HuH-7.5 (cell line): ENCODE measurements around the gene TMC8.

ENCODE experiments used
- DNase-seq: peaks from one replicate; pipeline ENCODE4 v3.0.0; 2011; ENCODE audit warnings: low spot score

Gene TMC8

DNA sequence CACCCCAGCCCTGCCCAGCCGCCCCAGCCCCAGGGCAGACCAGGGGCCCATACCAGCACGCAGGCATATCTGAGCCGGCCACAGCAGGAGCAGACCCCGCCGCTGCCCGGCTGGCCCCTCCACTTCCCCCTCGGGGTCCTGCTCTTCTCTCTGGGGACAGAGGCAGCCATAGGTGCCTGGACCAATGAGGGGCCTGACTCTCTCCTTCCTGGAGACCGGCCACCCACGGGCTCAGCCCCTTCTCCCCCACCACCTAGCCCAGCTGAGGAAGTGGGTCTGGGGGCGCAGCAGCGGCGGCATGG, 5.8 kb upstream of the TMC8 start:
- no peak for DNase-seq

DNA sequence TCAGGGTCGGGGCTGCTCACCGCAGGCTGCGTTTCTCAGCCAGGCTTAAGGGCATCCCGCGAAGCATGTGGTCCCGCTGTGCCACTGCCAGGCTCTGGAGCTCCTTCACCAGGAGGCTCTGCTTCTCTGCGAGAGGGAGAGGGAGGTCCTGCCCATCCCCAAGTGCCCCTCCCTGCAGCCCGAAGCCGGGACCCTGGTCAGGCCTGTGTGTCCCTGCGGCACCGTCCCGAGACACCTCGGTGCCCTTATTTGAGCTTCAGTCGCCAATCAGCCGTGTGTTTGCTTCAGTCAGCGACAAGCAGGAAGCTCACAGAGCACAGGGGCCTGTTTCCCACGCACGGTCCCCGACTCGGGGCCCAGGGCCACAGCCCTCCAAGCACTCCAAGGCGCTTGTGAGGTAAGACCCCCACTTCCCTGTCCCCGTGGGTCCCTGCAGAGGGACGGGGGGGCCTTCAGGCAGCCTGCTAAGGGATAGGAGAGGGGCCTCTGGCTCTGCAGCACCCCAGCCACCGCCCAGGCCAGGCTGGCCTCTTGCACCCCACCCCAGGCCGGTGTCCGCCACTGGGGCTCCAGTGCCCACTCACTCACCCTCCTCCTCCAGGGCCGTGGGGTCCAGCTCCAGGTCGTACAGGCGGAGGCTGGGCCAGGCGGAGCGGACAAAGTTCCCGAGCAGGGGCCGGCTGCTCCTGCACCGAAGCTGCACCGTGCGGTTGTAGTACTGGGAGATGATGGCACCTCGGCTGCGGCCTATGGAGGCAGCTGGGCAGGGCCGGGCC, 5.2 kb upstream of the TMC8 start:
- no peak for DNase-seq

DNA sequence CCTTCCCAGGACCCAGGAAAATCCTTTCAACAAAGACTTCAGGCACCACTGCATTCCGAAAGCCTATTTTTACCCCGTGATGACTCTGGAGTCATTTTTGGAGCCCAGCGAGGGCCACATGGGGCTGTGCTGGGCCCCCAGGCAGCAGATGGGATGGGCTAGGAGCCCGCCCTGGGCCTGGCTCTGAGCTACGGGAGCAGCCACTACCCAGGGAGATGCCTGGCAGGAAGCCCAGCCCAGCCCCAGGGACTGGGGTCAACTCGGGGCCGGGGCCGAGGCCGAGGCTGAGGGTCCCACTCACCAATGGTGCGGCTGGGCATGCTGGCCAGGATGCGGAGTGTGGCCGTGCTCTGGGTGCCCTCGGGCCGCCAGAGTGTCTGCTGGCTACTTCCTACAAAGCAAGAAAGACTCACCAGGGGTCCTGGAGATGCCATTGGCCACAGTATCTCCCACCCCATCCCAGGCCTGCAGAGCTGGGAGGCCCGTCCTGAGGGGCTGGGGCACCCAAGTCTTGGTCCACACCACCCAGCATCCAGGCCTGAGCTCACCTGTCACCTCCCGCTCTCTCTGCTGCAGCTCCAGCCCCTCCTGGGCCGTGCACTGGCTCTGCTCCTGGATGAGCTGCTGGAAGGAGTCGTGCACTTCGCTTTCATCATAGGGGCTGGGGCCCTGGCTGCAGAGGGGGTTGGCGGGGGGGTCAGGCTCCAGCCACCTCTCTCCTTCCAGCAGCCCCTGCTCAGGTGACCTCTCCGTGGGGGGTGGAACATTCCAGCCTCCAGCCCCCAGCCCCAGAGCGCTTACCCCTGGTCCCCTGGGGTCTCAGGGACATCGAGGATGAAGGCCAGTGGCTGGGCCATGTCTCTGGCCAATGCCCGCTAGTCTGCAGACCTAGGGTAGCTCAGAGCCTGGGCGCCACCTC, 4.3 kb upstream of the TMC8 start:
- no peak for DNase-seq

DNA sequence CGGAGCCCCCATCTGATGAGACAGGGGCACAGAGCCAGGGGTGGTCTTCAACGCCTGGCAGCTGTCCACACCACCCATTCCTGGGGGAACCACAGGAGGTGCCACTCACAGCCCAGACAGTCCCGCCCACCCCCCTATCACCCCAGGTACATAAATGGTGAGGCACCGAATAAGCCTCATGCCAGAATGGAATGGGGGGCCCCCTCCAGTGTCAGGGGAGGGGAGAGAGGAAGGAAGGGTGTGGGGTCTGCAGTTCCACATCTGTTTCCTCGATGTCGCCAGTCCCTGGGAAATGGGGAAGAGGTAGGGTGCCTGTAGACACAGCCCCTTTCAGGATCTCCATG, 3.7 kb upstream of the TMC8 start:
- DNase-seq, result no peak

DNA sequence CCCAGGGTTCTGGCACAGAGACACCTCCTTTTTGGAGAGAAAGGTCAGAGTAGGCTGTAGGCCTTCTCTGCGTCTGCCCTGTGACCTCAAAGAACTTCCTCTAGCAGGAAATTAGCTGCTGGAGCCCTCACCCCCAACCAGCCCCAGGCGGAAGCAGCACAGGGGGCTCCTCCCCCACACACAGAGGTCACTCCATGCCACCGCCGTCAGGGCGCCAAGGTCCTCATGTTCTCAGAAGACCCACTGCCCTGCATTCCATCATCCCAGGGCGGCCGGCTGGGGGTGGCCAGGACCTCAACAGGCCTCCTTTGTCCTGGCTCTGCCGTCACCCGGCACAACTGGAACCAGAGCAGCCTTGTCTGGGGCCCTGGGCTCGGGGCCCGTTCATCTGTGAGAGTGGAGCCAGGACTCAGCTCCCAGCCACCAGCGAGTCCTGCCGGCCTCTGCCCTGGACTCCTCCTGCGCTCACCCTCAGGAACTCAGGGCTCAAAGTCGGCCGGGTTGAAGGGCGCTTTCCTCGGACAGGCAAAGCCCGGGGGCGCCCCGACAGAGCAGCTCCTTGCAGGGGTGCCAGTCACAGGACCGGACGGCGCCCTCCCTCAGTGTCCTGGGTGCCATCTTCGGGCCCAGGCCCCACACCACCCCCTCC, 3.2 kb upstream of the TMC8 start:
- peak; percentile 62 for DNase-seq

DNA sequence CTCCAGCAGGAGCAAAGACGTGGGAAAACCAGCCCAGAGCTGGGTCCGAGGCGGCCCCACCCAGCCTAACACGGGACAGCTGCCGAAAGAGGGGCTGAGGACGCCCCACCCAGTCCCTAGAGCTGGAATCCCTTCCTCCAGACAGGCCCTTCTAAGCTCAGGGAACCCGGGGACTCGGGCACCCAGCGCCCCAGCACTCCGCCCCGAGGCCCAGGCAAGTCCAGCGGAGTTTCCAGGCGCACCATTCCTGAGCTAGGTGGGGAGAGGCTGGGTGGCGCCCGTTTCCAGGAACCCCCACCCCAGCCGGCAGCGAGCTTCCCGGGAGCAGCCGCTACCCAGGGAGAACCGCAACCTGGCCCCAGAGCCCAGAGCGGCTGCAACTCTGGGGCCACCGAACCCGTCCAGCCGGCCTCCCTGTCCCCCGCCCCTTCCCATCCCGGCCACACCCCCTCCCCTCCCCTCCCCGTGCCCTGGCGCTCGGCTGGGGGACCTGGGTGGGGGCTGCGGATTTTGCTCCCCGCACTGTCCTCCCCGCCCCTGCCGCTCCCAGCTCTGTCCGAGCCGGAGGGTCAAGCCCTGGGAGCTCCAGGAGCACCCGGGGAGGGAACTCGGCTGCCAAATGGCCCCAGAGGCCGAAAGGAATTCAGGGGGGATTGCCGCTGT, 2.6 kb upstream of the TMC8 start:
- DNase-seq, result peak; percentile 68

DNA sequence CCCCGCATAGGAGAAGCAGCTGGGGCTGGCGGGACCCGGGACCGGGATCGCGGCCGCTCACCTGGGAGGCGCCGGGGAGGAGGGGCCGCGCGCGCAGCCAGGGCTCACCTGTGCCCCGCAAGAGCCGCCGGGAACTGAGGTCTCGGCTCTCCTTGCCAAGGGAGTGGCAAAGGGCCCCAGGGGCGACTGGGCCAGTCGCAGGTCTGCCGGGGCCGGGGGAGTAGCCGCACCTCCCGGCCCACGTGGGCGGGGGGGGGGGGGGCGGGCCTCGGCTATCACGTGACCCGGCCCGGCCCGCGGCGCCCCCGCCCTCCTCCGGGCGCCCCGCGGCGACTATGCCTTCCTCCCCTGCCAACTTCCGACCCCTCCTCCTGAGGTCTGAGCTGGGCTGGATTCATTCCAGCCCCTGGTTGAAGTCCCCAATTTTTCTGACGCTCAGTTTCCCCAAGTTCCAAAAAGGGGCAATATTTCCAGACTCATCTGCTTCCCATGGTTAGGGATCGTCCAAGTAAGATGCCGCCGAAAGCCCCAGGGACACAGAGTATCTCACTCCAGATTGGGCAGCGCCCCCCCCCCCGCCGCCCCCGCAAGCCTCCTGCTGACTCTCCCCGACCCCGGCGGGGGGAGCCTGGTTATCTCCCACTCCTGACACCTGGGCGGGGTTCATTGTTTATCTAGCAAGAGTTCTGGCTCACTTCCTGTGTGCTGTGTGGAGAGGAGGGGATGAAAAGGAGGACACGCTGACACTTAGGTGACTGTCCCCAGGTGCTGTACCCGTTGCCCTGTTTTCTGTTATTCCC, 1.8 kb upstream of the TMC8 start, which contains the start of gene TMC6:
Gene TMC6 (minus strand): TSS at position 205 of the 800 bp plus-strand sequence. CDS start 1,923 bp downstream, outside the sequence.
- peak; percentile 84 for DNase-seq

DNA sequence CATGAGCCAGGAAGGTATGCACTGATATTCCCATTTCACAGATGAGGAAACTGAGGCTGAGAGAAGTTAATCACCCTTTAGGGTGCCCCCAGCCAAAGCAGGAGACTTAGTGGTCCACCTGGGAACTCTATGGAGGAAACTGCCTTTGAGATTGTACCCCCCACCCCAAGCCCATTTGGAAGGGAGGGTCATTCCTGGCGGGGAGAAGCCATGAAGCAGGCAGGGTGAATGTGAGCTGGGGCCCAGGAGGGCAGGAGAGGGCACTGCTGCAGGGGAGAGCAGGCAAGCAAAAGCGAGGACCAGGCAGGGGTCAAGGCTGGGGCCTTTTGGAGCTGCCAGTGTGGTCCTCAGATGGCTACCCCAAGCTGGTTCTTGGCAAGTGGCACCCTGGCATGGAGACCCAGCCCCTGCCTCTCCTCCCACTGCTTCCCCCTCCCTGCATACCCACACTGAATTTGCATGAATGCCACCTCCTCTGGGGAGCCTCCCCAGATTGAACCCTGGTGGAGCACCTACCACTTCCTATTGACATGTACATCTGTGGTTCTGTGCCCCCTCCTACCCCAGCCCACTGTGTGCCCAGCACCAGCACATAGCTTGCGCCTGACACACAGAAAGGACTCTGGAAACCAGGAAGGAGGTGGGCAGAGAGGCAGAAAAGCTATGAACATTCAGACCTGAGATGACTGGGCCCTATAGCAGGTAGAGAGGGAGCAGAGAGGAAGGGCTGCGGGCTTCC, 1.1 kb upstream of the TMC8 start:
- DNase-seq, result no peak

DNA sequence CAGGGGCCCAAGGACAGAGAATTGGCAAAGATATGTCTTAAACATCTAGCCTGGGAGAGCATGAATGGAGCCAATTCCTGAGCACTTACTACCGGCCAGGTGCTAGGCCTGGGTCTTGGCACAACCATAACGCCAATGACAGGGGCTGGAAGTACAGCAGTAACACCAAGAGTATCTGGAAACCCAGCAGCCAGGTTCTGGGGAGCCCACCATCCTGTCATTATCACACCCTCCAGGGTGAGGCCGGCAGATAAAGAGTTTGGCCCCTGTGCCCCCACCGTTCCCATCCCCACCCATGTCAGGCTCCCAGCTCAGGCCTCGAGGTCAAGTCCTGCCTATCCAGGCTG, 508 bp upstream of the TMC8 start:
- DNase-seq, result no peak

DNA sequence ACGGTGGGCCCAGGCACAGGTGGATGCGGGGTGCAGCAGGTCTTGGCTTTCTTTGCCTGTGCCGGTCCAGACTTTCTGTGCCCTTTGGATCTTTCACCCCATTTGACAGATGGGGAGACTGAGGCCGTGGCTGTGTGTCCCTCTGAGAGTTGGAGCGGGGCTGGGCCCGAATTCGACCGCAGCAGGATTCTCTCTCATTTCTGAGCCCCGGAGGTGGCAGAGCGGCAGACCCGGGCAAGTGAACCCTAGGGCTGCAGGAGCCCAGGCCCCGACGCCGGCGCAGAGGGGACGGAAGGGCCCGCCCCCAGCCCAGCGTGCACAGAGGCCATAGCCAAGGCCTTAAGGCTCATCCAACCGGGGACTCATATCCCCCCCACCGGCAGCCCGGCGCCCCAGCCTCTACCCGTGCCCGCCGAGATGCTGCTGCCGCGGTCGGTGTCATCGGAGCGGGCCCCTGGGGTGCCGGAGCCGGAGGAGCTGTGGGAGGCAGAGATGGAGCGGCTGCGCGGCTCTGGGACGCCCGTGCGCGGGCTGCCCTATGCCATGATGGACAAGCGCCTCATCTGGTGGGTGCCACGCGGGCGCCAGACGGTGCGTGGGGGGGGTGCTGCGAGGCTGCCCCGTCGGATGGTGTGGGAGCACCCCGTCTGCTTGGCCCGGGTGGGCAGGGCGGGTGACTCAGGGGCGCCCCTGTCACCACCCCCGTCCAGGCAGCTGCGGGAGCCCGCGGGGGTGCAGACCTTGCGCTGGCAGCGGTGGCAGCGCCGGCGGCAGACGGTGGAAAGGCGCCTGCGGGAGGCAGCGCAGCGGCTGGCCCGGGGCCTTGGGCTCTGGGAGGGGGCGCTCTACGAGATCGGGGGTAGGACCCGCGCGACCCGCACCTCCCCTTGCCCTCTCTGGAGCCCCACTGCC, 857 bp downstream of the TMC8 start:
- no peak for DNase-seq

DNA sequence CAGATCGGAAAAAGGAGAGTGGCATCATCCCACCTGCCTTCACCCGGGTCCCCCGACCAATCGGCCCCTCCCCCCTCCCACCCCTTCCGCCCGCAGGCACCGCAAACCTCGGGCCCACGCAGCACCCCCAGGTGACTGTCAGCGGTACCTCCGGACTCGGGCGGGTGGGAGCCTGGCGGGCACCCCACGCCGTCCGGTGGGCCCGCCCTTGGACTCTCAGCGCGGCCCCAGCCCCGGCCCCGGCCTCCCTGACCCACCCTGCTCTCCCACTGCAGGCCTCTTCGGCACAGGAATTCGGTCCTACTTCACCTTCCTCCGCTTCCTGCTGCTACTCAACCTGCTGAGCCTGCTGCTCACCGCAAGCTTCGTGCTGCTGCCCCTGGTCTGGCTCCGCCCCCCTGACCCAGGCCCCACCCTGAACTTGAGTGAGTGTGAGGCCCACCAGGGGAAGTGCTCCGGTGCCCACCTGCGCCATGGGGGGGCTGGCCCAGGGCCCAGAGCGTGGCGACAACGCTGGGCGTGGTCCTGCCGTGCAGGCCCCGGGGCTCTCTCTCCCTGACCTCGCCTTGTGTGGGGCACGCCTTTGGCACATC, 1.6 kb downstream of the TMC8 start:
- DNase-seq, result no peak

DNA sequence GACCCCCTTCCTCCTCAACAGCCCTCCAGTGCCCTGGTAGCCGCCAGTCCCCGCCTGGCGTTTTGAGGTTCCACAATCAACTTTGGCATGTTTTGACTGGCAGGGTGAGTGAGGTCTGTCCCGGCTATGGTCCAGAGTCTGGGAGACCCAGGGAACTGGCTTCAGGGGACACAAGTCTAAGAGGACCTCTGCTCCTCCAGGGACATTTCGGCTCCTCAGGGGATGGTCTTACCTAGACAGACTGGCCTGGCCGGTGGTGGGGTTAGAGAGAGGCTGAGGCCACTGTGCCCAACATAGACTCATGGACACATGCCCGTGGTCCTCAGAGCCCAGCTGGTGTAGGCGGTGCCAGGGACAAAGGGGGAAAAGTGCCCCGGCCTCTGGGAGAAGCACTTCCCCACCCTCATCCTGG, 2.2 kb downstream of the TMC8 start:
- DNase-seq, result no peak

DNA sequence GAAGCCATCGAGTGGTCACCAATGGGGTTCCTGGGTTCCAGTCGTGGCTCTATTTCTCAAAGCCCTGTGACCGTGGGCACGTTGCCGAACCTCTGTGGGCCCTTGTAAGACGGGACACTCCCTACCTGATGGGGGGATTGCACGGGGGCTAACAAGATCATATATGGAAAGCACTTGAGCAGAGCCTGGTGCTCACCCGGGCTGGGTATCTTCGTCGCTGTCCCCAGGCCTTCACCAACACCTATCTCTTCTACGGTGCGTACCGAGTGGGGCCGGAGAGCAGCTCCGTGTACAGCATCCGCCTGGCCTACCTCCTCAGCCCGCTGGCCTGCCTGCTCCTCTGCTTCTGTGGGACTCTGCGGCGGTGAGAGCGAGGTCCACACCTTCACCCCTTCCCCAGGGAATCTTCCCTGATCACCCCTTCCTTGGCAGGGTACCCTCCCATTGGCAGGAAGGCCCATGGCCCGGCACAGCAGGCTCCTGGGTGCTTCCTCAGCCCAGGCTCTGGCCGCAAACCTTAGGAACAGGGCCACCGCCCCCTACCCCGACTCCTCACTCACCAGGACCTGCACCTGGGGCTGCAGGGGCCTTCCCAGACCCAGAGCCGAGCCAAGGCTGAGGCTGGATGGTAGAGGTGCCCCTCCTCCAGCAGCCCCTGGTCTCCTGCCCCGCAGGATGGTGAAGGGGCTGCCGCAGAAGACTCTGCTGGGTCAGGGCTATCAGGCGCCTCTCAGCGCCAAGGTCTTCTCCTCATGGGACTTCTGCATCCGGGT, 2.8 kb downstream of the TMC8 start:
- no peak for DNase-seq

DNA sequence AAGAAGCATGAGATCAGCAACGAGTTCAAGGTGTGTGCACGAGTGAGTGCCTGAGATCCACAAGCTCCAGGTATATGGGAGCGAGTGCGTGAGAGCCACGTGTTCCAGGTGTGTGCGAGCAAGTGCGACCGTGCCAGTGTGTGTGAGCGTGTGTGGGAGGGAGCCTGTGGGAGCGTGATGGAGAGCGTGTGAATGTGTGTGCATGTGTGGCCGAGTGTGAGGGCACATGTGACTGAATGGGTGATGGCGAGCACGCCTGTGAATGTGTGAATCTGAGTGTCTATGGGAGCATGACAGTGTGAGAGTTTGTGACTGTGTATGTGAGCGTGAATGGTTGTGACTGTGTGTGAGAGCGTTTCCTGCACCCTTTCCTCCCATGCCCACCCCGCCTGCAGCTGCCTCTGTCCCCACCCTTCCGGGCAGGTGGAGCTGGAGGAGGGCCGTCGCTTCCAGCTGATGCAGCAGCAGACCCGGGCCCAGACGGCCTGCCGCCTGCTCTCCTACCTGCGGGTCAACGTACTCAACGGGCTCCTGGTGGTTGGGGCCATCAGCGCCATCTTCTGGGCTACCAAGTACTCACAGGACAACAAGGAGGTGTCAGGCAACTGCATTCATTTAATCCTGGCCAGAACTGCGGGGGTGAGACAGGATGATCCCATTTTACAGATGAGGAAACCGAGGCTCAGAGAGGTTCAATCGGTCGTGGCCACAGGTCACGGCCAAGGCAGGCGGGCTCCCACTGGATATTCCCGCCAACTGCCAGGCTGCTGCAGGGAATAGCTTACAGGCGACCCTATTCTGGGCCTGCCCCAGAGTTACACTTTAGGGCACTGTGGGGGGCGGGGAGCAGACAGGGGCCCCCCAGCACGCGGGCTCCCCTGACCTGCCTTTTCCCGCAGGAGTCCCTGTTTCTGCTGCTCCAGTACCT, 3.7 kb downstream of the TMC8 start:
- peak; percentile 95 for DNase-seq

DNA sequence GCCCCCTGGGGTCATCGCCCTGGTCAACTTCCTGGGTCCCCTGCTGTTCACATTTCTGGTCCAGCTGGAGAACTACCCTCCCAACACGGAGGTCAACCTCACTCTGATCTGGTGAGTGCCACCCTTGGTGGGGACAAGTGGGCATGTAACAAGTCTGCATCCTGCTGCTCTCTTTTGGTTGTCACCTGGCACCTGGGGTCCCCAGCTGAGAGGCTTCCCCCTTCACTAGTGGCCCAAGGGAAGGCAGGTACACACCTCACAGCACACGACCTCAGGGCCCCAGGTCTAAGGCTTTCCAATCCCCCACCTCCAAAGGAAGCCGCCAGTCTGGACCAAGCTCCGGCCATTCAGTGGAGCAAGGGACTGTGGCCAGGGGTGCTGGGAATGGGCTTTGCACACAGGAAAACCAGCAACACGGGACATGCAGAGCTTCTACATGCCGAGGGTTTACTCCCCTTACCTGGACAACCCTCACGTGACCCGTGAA, 4.4 kb downstream of the TMC8 start:
- no peak for DNase-seq

DNA sequence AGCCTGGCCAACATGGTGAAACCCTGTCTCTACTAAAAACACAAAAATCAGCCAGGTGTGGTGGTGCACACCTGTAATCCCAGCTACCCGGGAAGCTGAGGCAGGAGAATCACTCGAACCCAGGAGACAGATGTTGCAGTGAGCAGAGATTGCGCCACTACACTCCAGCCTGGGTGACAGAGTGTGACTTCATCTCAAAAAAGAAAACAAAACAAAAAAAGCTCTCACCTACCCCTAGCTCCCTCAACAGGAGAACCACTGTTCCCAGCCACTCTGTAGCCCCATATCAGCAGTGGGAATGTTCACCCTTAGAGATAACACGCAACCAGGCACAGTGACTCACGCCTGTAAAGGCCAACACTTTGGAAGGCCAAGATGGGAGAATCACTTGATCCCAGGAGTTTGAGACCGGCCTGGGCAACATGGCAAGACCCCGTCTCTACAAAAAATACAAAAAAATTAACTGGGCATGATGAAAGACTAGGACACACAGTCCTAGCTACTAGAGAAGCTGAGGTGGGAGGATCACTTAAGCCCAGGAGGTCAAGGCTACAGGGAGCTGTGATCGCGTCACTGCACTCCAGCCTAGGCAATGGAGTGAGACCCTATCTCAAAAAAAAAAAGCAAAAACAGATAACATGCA, 5.4 kb downstream of the TMC8 start:
- no peak for DNase-seq
